Immature natural killer cell (primary cell): ENCODE results near the gene DIAPH2. TPM values are rescaled to one million over a fixed set of nuclear protein-coding genes. Genes with fewer than 3 reads are reported as not detected.
A peak's percentile ranks its signal among the peaks of the same experiment; 100 is the strongest.
"Not testable (repeated sequence)": the region's sequence is repeated elsewhere in the genome, so short reads cannot be mapped to it uniquely, and the experiment has no call there.

Source experiments
- DNase-seq, 3 donors: peaks; one replicate each; pipeline ENCODE4 v3.0.0; 2022; ENCODE audit warnings: mixed read lengths in 1 of 3
- H3K27ac Mint-ChIP-seq, 6 donors: one replicate each; pipeline ENCODE4 v1.8.0; 2020; ENCODE audit warnings: mixed read lengths in 6 of 6, mild to moderate bottlenecking in 5 of 6, inconsistent platforms in 4 of 6, moderate library complexity in 3 of 6
- H3K27me3 Mint-ChIP-seq, 3 donors: one replicate each; pipeline ENCODE4 v1.8.0; 2020 to 2021; ENCODE audit warnings: low read depth in 3 of 3, mild to moderate bottlenecking in 3 of 3, mixed read lengths in 3 of 3, moderate library complexity in 3 of 3, inconsistent platforms in 1 of 3
- H3K36me3 Mint-ChIP-seq, 3 donors: one replicate each; pipeline ENCODE4 v1.8.0; 2020; ENCODE audit warnings: mixed read lengths in 3 of 3, inconsistent platforms in 2 of 3, mild to moderate bottlenecking in 2 of 3
- H3K4me1 Mint-ChIP-seq, 2 donors: one replicate each; pipeline ENCODE4 v1.8.0; 2020; ENCODE audit warnings: inconsistent platforms in 2 of 2, mild to moderate bottlenecking in 2 of 2, mixed read lengths in 2 of 2, moderate library complexity in 1 of 2
- H3K4me3 Mint-ChIP-seq, 5 donors: one replicate each; pipeline ENCODE4 v1.8.0; 2020; ENCODE audit warnings: mild to moderate bottlenecking in 5 of 5, mixed read lengths in 5 of 5, inconsistent platforms in 3 of 5, moderate library complexity in 3 of 5
- H3K9me3 Mint-ChIP-seq, 6 donors: one replicate each; pipeline ENCODE4 v1.8.0; 2020; ENCODE audit warnings: mild to moderate bottlenecking in 6 of 6, mixed read lengths in 6 of 6, inconsistent platforms in 4 of 6, moderate library complexity in 3 of 6
- polyA plus RNA-seq, 3 donors: library from polyadenylated mRNA; unstranded; fragments of 300-500 nt; fragmentation: Illumina TruSeq; gene quantifications; one replicate each; pipeline ENCODE4 v1.2.3, GENCODE V29; 2021

The DIAPH2 gene
- polyA plus RNA-seq, 3 donors from 2014 or later, result 5.5 to 10.9 (median 9.6) TPM

GRCh38 chrX:96700625-96701024 is 16.0 kb downstream of the DIAPH2 start:
- Mint-ChIP-seq H3K4me1 (peaks cover 0 to 2% of the 10 kb centered on the region in 2 donors), H3K4me3 (no peak overlapping the region), H3K9me3 (no peaks in the 10 kb centered on the region), H3K27me3 (peaks cover 0 to 2% (median 1%) of the 10 kb centered on the region in 3 donors), H3K36me3 (peaks cover 0 to 1% (median 0%) of the 10 kb centered on the region in 3 donors), H3K27ac (no peak overlapping the region)
- DNase-seq, result no peak

GRCh38 chrX:96703379-96703778 is 18.7 kb downstream of the DIAPH2 start:
- Mint-ChIP-seq H3K4me1 (peaks cover 2 to 4% of the 10 kb centered on the region in 2 donors), H3K27ac (no peak overlapping the region), H3K27me3 (peaks cover 0 to 2% (median 1%) of the 10 kb centered on the region in 3 donors), H3K36me3 (no peaks in the 10 kb centered on the region), H3K4me3 (no peak overlapping the region), H3K9me3 (no peaks in the 10 kb centered on the region)
- DNase-seq, result no peak

DNA sequence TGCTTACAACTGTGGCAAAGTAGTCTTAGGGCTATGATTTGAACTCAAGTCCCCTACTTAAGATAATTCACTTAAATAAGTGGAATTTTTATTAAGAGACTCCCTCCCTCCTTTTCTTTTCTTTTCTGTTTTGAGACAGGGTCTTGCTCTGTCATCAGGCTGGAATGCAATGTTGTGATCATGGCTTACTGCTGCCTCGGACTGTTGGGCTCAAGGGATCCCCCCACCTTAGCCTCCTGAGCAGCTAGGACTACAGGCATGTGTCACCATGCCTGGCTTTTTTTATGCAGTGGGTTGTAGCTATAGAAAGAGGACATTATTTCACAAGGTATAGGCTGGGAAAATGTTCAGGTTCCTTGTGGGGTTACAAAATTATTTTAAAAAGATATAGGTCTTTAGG is 19.2 kb downstream of the DIAPH2 start:
- no peak for DNase-seq
- Mint-ChIP-seq H3K27me3 (peaks cover 0 to 5% (median 1%) of the 10 kb centered on the region in 3 donors), H3K27ac (no peak overlapping the region), H3K9me3 (no peaks in the 10 kb centered on the region), H3K4me1 (peaks cover 4% of the 10 kb centered on the region in 2 donors), H3K36me3 (no peaks in the 10 kb centered on the region), H3K4me3 (no peak overlapping the region)

- Mint-ChIP-seq H3K4me3 (no peak overlapping the region), H3K27me3 (peaks cover 0 to 5% (median 0%) of the 10 kb centered on the region in 3 donors), H3K9me3 (no peaks in the 10 kb centered on the region), H3K27ac (no peak overlapping the region), H3K4me1 (peaks cover 4% of the 10 kb centered on the region in 2 donors), H3K36me3 (no peaks in the 10 kb centered on the region)
- no peak for DNase-seq
Observed at GRCh38 chrX:96704629-96705028, 20.0 kb downstream of the DIAPH2 start.

- H3K27ac Mint-ChIP-seq, result no peak overlapping the region
- H3K9me3 Mint-ChIP-seq, result no peaks in the 10 kb centered on the region
- no peaks in the 10 kb centered on the region for H3K36me3 Mint-ChIP-seq
- H3K4me1 Mint-ChIP-seq, result peaks cover 4% of the 10 kb centered on the region in 2 donors
- H3K4me3 Mint-ChIP-seq, result no peak overlapping the region
- H3K27me3 Mint-ChIP-seq, result peaks cover 0 to 5% (median 0%) of the 10 kb centered on the region in 3 donors
- DNase-seq, result no peak
Observed at GRCh38 chrX:96705905-96706304, 21.3 kb downstream of the DIAPH2 start.

DNA sequence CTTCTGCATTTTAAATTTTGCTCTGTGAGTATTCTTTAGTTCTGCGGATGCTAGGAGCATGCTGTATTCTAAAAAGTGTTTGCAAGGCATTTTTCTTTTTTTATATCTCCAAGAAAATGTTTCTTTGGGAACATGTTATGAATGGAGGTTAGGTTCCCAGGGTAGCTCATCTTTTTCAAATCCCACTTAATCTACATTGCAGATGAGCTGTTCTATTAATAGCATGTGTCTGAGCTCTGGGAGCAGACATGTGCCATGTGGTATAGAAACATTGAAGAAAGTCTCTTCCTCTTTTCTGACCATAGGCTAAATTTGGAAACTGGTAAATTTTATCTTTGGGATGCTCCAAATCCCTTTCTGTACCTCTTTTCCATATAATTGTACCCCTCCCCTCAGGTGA is 23.2 kb downstream of the DIAPH2 start:
- no peak overlapping the region for H3K27ac Mint-ChIP-seq
- DNase-seq, result no peak
- no peaks in the 10 kb centered on the region for H3K36me3 Mint-ChIP-seq
- H3K27me3 Mint-ChIP-seq, result peaks cover 0 to 5% (median 1%) of the 10 kb centered on the region in 3 donors
- H3K4me3 Mint-ChIP-seq, result no peak overlapping the region
- no peaks in the 10 kb centered on the region for H3K9me3 Mint-ChIP-seq
- peaks cover 13 to 19% of the 10 kb centered on the region in 2 donors for H3K4me1 Mint-ChIP-seq

DNA sequence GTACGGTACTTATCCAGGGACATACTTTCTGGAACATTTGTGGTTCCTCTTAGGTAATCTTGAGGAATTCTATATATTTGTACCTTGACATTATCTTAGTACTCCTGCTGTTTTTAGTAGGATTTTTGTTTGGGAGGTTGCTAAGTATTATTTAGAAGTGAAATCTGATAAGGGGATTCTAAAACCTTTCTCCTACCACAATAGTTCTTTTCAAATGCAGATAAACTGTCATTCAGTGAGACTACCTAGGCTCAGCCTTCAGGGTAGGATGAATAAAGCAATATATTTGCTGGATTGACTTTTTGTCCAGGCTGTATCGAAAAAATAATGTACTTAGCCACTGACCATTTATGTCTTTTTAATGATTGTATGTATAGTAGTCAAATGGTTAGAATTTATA is 25.4 kb downstream of the DIAPH2 start:
- no peak overlapping the region for H3K4me3 Mint-ChIP-seq
- H3K27ac Mint-ChIP-seq, result no peak overlapping the region
- no peaks in the 10 kb centered on the region for H3K9me3 Mint-ChIP-seq
- H3K4me1 Mint-ChIP-seq, result peaks cover 18 to 29% of the 10 kb centered on the region in 2 donors
- H3K36me3 Mint-ChIP-seq, result no peaks in the 10 kb centered on the region
- H3K27me3 Mint-ChIP-seq, result peaks cover 0 to 3% (median 1%) of the 10 kb centered on the region in 3 donors
- DNase-seq, result no peak

GRCh38 chrX:96713303-96713702 is 28.7 kb downstream of the DIAPH2 start:
- Mint-ChIP-seq H3K27ac (no peak overlapping the region), H3K4me3 (peak overlapping the region in 1 of 5 donors; percentile 42), H3K36me3 (no peaks in the 10 kb centered on the region), H3K4me1 (peaks cover 20 to 29% of the 10 kb centered on the region in 2 donors), H3K27me3 (peaks cover 0 to 5% (median 1%) of the 10 kb centered on the region in 3 donors), H3K9me3 (no peaks in the 10 kb centered on the region)
- DNase-seq, result no peak

- not testable (repeated sequence) for H3K27ac Mint-ChIP-seq, H3K36me3 Mint-ChIP-seq, DNase-seq, H3K9me3 Mint-ChIP-seq, H3K27me3 Mint-ChIP-seq, H3K4me3 Mint-ChIP-seq
- H3K4me1 Mint-ChIP-seq, result peaks cover 18 to 29% of the 10 kb centered on the region in 2 donors
Observed at GRCh38 chrX:96714393-96714792, 29.8 kb downstream of the DIAPH2 start.

DNA sequence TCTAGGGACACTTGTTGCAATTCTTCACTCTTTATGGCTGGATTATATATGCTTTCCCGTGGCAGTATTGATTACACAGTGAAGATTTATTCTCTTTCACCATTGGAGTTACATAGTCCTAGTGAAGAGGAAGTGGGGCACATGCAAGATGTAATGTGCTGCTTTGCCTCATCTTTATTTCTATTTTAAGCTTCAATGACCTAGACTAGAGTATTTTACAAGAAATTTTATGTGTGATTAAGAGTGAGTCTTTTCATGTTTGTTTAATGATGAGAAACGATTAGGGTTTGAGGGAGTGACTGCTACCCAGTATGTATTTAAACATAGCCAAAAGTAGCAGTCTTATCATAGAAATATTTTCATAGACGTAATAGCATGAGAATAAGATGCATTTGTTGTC is 30.8 kb downstream of the DIAPH2 start:
- Mint-ChIP-seq H3K27me3 (peaks cover 0 to 5% (median 3%) of the 10 kb centered on the region in 3 donors), H3K4me3 (no peak overlapping the region)

GRCh38 chrX:96719161-96719875 is 34.7 kb downstream of the DIAPH2 start:
- Mint-ChIP-seq H3K27ac (no peak overlapping the region), H3K36me3 (peaks cover 0 to 3% (median 0%) of the 10 kb centered on the region in 3 donors), H3K4me1 (peaks cover 3 to 5% of the 10 kb centered on the region in 2 donors), H3K4me3 (no peak overlapping the region), H3K9me3 (no peaks in the 10 kb centered on the region), H3K27me3 (peaks cover 0 to 5% (median 2%) of the 10 kb centered on the region in 3 donors)
- no peak for DNase-seq

More for the DNA sequence above, 30.8 kb downstream of the DIAPH2 start:
- peaks cover 0 to 3% (median 0%) of the 10 kb centered on the region in 3 donors for H3K36me3 Mint-ChIP-seq
- no peaks in the 10 kb centered on the region for H3K9me3 Mint-ChIP-seq
- peaks cover 18 to 29% of the 10 kb centered on the region in 2 donors for H3K4me1 Mint-ChIP-seq
- DNase-seq, result no peak
- no peak overlapping the region for H3K27ac Mint-ChIP-seq

- Mint-ChIP-seq H3K27ac (no peak overlapping the region), H3K36me3 (peaks cover 0 to 3% (median 0%) of the 10 kb centered on the region in 3 donors), H3K9me3 (no peaks in the 10 kb centered on the region), H3K4me1 (peaks cover 0 to 5% of the 10 kb centered on the region in 2 donors), H3K4me3 (no peak overlapping the region), H3K27me3 (peaks cover 0 to 5% (median 4%) of the 10 kb centered on the region in 3 donors)
- no peak for DNase-seq
Observed at GRCh38 chrX:96721354-96721753, 36.7 kb downstream of the DIAPH2 start.

- Mint-ChIP-seq H3K27ac (no peak overlapping the region), H3K27me3 (peaks cover 0 to 4% (median 2%) of the 10 kb centered on the region in 3 donors)
Observed at GRCh38 chrX:96722781-96723180, 38.1 kb downstream of the DIAPH2 start.

GRCh38 chrX:96729053-96729452 is 44.4 kb downstream of the DIAPH2 start:
- Mint-ChIP-seq H3K27ac (no peak overlapping the region), H3K4me1 (peaks cover 0 to 7% of the 10 kb centered on the region in 2 donors), H3K9me3 (no peaks in the 10 kb centered on the region), H3K4me3 (no peak overlapping the region), H3K27me3 (peaks cover 0 to 2% (median 0%) of the 10 kb centered on the region in 3 donors), H3K36me3 (no peaks in the 10 kb centered on the region)
- no peak for DNase-seq

More at GRCh38 chrX:96722781-96723180, 38.1 kb downstream of the DIAPH2 start:
- Mint-ChIP-seq H3K4me3 (no peak overlapping the region), H3K9me3 (no peaks in the 10 kb centered on the region), H3K4me1 (no peaks in the 10 kb centered on the region), H3K36me3 (peaks cover 0 to 3% (median 0%) of the 10 kb centered on the region in 3 donors)
- DNase-seq, result no peak
